GM12891 (cell line): Measurements from ENCODE around the gene SDHC.

Experiments
- POLR2A ChIP-seq: IDR thresholded peaks from 2 replicates; pipeline ENCODE4 v1.6.1; 2011; ENCODE audit warnings: low read depth, low read length, control low read depth
- POLR2AphosphoS5 ChIP-seq: IDR thresholded peaks from 2 replicates; pipeline ENCODE4 v1.6.1; 2011; ENCODE audit warnings: low read depth, low read length, control low read depth
- POU2F2 ChIP-seq: IDR thresholded peaks from 2 replicates; pipeline ENCODE4 v1.6.1; 2011; ENCODE audit warnings: low read depth, mild to moderate bottlenecking, control low read depth, low read length, moderate library complexity

GRCh38 chr1:161379071-161379470, 64.9 kb downstream of the SDHC start:
- TF ChIP-seq POU2F2 (no peak), POLR2A (no peak), POLR2AphosphoS5 (no peak)
